Retinal pigment epithelial cell (primary cell): ENCODE results near the gene CCDC50.

ENCODE experiments used
- DNase-seq: peaks from one replicate; pipeline ENCODE4 v3.0.0-alpha.2; 2010; ENCODE audit warnings: low read depth
- H3K4me3 ChIP-seq: 2 replicates; pipeline ENCODE4 v1.5.1; 2011; ENCODE audit warnings: mild to moderate bottlenecking, low read length, control low read depth, moderate library complexity
- TF ChIP-seq, protein P1 (sequence below): conservative IDR thresholded peaks from 2 replicates; pipeline ENCODE4 v1.5.1; 2011; ENCODE audit warnings: low read depth, low read length, control low read depth, inconsistent platforms

Gene CCDC50

DNA sequence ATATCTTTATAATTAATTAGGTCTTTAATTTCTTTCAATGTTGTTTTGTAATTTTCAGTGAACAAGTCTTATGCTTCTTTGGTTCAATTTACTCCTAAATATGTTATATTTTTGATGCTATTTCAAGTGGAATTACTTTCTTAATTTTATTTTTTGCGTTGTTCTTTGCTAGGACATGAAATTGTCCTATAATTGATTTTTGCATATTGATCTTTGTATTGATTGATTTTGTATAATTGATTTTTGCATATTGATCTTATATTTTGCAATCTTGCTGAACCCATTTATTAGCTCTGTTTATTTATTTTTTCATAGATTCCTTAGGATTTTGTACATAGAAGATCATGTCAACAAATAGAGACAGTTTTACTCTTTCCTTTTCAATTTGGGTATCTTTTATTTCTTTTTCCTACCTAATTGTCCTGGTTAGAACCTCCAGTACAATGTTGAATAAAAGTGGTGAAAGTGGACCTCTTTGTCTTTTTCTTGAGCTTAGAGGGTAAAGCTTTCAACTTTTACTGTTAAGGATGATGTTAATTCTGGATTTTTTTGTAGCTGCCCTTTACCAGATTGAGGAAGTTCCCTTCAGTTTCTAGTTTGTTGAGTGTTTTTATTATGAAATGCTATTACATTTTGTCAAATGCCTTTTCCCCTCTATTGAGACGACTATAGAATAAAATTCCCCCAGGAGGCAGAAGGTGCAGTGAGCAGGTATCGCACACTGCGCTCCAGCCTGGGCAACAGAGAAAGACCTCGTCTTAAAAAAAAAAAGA lies 36.8 kb upstream of the CCDC50 start:
- no peak overlapping the region for H3K4me3 ChIP-seq
- DNase-seq = no peak
- TF ChIP-seq, protein P1, sequence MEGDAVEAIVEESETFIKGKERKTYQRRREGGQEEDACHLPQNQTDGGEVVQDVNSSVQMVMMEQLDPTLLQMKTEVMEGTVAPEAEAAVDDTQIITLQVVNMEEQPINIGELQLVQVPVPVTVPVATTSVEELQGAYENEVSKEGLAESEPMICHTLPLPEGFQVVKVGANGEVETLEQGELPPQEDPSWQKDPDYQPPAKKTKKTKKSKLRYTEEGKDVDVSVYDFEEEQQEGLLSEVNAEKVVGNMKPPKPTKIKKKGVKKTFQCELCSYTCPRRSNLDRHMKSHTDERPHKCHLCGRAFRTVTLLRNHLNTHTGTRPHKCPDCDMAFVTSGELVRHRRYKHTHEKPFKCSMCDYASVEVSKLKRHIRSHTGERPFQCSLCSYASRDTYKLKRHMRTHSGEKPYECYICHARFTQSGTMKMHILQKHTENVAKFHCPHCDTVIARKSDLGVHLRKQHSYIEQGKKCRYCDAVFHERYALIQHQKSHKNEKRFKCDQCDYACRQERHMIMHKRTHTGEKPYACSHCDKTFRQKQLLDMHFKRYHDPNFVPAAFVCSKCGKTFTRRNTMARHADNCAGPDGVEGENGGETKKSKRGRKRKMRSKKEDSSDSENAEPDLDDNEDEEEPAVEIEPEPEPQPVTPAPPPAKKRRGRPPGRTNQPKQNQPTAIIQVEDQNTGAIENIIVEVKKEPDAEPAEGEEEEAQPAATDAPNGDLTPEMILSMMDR = no peak

DNA sequence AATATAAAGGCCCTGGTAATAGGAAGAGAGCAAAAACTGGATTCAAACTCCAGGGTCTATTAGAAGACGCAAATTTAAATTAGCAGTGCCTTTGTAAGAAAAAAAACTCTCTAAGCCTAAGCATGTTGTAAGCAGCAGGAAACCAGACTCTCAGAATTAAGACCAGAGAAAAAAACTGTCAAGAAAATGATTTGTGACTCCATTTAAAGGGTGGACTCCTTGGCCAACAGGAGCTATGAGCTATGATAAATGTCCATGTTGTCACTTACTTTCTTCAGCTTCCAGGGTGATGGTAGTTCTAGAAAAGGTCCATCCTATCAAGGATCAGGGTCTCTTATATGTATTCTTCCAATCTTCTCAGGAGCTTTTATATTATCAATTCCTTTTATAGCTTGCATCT lies 34.9 kb upstream of the CCDC50 start:
- DNase-seq = no peak
- TF ChIP-seq, protein P1 = no peak

DNA sequence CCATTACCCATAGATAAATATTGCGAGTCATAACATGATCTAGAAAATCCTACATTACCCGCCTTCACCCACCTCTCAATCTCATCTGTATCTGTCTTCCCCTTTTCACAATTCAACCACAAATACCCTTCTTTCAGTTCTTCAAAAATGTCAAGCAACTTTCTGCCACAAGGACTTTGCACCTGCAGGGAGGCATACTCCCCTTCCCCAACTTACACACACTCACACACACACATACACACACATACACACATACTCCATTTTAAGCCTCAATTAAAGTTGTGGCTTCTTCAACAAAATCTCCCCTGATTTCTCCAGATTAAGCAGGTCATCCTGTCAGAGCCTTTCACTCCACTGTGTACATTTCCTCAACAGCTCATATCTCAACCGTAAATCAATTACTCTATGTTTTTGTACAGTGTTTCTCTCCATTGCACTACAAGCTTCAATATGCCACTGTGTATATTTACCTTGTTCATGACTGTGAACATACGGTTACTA lies 33.1 kb upstream of the CCDC50 start:
- TF ChIP-seq, protein P1 = no peak
- H3K4me3 ChIP-seq = no peak overlapping the region
- DNase-seq = no peak

More for the DNA sequence above, 34.9 kb upstream of the CCDC50 start:
- no peak overlapping the region for H3K4me3 ChIP-seq

DNA sequence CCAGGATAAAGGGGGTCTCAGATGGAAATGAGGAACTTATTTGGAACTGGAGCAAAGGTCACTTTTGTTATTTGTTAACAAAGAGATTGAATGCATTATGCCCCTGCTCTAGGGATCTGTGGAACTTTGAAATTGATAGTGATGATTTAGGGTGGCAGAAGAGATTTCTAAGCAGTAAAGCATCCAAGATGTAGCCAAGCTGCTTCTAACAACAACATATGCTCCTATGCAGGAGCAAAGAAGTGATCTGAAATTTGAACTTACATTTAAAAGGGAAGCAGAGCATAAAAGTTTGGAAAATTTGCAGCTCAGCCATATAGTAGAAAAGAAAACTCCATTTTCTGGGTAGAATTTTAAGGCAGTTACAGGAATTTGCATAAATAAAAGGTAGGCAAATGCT lies 30.3 kb upstream of the CCDC50 start:
- no peak for DNase-seq
- H3K4me3 ChIP-seq = no peak overlapping the region
- TF ChIP-seq, protein P1 = no peak

DNA sequence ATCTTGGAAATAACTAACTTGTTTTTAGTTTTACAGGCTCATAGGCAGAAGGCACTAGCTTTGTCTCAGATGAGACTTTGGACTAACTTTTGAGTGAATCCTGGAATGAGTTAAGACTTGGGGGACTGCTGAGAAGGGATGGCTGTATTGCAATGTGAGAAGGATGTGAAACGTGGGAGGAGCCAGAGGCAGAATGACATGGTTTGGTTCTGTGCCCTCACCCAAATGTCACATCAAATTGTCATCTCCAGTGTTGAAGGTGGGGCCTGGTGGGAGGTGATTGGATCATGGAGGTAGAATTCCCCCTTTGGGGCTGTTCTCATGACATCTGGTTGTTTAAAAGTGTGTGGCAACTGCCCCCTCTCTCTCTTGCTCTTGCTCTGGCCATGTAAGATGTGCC lies 28.8 kb upstream of the CCDC50 start:
- TF ChIP-seq, protein P1 = no peak

DNA sequence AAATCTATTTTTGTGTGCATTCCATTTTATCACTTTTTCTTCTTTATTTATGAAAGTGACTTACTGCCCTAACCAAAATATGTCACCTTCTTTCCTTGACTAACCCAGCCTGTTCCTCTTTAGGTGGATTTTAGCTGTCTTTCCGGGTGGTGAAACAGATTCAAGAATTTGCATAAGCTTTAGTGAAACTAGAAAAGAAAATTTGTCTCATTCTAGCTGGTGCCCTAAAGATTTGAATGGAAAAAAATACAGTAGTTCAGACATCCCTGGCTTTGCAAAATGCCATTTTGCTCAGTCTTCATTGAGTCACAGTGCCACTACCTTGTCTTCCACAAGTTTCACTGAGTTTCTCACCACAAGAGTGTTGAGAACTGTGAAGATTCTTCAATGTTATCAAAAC lies 28.2 kb upstream of the CCDC50 start:
- H3K4me3 ChIP-seq = no peak overlapping the region
- no peak for DNase-seq
- TF ChIP-seq, protein P1 = no peak

More for the DNA sequence above, 28.8 kb upstream of the CCDC50 start:
- H3K4me3 ChIP-seq = no peak overlapping the region
- no peak for DNase-seq
